T-helper 2 cell treated with Interferon-gamma antibody and Interleukin-4, amounts not matched to agents 100 ng/mL and 5 ng/mL, for 36 hours (primary cell): ENCODE data around the gene FERD3L. TPM values are rescaled to one million over a fixed set of nuclear protein-coding genes. Genes with fewer than 3 reads are reported as not detected.
"Not testable (repeated sequence)": the region's sequence is repeated elsewhere in the genome, so short reads cannot be mapped to it uniquely, and the experiment has no call there.

ENCODE experiments used
- intact Hi-C: fragments of 100-400 bp; cut with micrococcal nuclease; formaldehyde crosslinking; loops from one replicate; pipeline ENCODE4 v1.15.1; 2023
- total RNA-seq: library from RNA; stranded (reverse); gene quantifications from 2 replicates; pipeline ENCODE4 v1.2.3, GENCODE V29; 2022

FERD3L gene, protein sequence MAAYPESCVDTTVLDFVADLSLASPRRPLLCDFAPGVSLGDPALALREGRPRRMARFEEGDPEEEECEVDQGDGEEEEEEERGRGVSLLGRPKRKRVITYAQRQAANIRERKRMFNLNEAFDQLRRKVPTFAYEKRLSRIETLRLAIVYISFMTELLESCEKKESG
- not detected in 2 replicates for total RNA-seq

DNA sequence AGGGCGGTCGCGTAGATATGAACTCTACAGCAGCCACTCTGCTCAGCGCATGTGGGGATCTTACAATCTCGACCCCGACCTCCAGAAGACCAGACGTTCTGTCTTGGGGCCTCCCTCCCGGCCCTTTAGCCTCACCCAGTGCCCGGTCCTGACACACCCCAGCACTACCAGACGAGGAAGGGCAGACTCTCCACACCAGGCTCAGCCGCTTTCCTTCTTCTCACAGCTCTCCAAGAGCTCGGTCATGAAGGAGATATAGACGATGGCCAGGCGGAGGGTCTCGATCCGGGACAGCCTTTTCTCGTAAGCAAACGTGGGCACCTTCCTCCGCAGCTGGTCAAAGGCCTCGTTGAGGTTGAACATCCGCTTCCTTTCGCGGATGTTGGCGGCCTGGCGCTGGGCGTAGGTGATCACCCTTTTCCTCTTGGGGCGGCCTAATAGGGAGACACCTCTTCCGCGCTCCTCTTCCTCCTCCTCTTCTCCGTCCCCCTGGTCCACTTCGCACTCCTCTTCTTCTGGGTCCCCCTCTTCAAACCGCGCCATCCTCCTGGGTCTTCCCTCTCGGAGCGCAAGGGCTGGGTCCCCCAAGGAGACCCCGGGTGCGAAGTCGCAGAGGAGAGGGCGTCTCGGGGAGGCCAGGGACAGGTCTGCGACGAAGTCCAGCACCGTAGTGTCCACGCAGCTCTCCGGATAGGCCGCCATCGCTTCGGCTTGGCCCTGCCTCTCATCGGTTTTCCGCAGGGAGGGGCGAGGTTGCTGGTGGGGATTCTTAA is at the start of gene FERD3L:
TSS of gene FERD3L (minus strand) at position 761 of the 773 bp plus-strand sequence. CDS start at position 702, 59 bp downstream.
- intact Hi-C loops, result loop anchor here (2.0 kb wide), 1 partner anchor 32 kb away; no protein-coding TSS in a partner anchor

DNA sequence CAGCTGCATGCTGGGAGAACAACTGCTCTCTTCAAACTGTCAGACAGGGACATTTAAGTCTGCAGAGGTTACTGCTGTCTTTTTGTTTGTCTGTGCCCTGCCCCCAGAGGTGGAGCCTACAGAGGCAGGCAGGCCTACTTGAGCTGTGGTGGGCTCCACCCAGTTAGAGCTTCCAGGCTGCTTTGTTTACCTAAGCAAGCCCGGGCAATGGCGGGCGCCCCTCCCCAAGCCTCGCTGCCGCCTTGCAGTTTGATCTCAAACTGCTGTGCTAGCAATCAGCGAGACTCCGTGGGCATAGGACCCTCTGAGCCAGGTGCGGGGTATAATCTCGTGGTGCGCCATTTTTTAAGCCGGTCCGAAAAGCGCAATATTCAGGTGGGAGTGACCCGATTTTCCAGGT is 49.2 kb upstream of the FERD3L start:
- intact Hi-C loops, result not testable (repeated sequence)

DNA sequence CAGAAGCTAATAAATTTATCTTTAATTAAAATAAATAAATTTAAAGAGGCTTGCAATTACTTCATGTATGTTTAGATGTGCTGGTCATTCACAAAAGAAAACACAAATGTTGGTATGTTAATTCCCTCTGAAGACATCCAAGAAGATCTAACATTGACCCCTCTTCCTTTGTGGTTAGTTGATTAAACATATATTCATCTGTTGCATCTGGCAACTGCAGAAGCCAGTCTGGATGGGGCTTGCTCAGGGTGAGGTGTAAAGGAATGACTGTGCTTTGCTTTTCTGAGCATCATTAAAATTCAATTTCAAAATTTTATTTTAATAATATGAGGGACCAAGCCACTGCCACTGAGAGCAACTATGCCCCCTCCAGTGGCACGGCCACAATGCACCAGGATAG is 36.4 kb upstream of the FERD3L start:
- intact Hi-C loops, result no loop called here

DNA sequence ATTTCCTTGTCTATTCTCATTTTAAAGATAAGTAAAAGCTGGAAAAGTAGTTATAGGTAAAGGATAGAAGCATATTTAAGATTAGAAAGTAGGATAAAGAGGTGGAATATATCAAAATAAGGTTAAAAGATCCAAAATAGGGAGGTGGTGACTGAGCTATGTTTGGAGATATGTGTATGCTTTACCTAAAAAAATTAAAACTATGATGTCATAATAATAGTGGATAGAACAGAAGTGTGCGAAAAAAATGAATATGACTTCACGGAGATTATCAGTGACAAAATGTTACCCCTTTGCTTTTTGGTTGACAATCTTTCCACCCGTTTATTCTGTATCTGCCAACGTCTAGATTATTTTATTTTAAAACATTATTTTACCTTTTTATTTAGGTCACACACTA is 33.4 kb upstream of the FERD3L start:
- intact Hi-C loops, result no loop called here

DNA sequence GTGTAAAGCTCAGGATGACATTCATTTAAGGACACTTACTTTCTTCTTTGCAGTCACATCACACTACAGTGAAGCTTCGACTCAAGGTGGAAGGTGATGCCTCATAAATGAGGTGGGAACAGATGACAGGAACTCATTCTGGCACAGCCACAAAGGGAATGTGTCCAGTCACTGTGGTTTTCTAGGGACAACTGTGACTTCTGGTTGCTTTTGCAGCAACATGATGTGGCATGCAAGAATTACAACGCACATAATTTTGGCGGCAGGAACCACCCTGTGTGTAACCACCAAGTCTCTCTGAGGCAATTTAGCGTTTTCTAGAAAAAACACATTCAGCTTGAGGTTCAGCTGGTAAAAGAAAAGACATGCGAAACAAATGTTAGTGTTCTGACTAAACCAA is 32.0 kb upstream of the FERD3L start:
- intact Hi-C loops, result no loop called here

DNA sequence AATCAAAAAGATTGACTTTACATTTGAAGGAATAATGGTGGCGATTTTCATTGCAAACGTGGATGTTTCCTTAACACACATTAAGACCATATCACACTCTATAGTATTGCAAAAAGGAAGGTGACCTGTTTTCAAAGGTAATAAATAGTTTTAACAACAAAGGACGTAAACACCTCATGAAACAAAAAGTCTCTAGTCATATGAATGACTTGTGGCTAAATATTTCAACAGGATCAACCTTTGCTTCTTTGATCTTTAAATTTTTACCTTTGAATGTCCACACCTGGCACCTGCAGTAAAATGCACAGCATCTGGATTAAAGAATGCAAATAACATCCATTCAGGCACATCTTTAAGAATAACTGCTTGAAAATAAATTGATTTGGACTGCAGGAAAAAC is 30.0 kb upstream of the FERD3L start:
- intact Hi-C loops, result no loop called here

DNA sequence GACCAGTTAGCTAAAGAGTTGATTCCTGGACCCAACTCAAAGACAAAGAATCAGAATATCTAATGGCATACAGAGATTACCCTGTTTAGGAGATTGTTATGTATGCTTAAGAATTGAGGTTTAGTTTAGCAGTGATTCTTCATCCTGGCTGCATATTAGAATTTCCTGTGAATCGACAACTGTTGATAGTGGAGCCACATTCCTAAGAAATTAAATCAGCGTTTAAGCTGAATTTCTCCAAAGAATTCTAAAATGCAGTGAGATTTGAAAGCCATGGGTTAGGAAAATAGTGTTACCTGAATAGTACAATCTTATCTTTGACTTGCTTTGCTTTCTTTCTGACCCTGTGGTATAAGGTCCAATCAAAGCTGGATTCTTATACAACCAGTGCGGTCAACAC is 16.4 kb upstream of the FERD3L start:
- intact Hi-C loops, result no loop called here

DNA sequence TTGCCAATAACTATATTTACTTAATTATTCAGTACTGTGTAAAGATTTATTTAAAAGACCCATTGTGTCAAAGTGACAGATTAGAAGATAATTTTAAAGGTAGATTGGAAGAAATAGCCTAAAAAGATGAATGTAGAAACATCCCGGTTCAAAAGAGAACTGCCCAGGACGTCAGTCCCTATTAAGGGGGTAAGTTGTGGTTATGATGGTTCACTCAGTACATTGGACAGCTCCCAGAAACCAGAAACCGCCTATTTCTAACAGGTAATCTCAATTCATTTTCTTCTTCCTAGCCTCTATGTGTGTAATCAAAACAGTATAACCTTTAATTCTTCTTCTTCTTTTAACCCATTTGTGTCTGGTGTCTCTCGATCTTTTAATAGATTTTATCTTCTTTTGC is 1.5 kb upstream of the FERD3L start:
- intact Hi-C loops, result no loop called here

DNA sequence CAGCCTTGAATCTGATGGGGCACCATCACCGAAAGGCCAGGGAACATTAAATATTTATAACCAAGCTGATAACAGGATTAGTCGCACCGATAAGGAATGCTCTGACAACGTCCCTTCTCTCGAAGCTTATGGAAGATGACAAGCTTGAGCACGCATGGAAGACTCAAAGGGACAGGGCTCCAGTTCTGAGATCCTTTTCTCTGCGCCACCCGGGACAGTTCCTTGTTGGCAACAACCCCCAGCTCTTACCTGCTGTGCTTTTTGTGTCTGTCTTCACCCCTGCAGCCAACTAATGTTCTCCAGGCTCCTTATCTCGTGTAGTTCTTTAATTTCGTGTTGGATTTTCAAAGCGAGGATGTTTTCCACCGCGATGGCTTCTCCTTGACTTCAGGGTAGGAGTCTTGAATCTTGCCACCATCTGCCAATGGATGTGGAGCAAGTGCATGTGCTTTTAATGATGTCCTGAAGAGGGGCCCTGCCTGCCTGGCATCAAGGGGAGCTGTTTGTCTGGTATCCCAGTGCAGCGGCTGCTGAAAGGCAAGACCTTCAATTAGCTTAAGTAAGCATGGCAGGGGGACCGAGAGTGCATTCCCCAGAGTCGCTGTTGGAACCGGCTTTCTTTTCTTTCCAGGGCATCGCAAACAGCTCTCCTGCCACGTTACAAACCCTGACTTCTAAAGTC is 354 bp upstream of the FERD3L start:
- intact Hi-C loops, result loop anchor here (2.0 kb wide), 1 partner anchor 33 kb away; no protein-coding TSS in a partner anchor

DNA sequence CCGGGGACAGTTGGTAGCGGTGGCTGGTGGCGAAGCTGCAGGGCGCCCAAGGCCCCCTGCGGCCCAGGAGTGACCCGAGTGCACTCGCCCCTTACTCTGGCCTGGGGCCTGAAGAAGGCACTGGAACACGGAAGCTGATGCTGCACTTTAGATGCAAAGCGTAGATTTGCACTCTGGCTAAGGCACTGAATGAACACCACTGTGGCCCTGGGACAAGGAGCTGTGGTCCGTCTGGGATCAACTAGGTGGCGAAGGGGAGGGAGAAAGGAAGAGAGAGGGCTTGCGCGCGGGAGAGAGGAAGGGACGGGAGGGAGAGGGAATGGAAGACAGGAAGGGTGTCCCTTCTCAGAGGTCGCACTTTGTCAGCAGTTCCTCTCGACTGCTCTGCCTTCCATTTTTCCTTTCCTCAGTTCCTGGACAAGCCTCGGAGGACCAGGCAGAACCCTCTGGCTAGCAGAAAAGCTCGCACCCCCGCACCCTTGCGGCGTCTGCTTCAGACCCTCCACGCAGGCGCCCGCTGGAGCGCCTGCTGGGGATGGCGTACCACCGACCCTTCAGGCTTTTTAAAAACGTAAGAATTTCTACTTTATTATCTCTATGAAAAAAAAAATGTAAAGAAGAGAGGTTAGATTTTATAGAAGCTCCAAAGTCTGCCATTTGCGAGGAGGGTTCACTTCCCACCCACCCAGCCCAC is 1.2 kb downstream of the FERD3L start:
- intact Hi-C loops, result loop anchor here (2.0 kb wide), 1 partner anchor 31 kb away; no protein-coding TSS in a partner anchor

DNA sequence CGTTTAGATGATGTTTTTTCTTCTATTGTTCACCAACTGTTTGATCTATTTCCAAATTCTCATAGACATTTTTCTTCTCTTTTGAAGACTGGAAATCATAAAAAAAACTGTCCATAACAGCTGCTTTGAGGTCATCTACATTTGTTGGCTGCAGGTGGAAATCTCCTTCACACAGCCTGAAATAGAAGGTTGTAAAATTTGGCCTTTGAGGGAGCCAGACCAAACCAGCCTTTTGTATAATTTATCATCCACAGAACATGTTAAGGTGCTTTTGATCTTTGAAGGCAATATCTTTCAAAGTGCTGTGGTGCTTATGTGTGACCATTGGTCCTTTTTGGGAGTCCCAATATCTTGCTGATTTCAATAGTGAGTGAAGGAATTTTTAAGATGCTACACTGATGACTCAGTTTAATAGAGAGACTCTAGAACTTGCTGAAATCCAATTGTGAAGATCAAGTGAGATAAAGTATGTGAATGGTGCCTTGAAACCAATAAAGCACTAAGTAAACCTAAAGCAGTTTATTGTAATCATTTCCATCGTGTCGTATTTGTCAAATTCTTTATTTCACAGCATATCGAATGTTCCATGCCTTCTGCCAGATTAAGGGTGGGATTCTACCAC is 5.4 kb downstream of the FERD3L start:
- intact Hi-C loops, result no loop called here

DNA sequence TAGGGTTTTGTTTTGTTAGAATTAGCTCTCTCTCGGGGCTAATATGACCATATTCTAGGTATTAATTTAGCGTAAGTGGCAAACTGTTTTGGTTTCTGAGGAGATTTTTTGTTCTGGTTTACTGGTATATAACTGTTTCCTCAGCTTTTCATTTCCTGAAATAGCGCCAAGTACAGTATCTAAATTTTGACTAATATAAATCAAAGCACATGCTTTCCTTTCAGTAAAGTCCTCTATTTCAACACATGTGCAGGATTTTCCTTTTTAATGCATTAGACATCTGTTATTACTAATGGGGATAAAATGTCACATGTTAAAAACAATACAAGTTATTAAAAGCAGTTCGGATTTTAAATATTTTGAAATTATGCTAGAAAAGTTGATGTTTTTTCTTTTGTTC is 11.3 kb downstream of the FERD3L start:
- intact Hi-C loops, result no loop called here

DNA sequence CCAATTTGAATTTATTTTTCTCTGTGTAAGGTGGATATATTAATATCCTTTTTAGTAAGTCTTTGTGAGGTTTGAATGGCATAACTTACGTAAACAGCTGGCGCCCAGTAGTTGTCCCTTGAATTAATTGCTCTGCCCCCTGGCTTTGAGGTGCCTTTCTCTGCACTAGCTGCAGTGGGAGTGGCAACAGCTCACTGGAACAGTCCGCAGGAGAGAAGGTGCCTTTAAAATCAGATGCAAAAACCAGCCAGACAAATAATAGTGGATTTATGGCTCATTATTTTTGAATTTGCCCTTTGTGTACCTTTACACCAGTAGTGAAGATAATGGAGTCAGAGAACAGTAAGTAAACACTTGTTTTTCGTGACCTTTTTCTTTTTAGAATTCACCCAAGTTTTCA is 11.8 kb downstream of the FERD3L start:
- intact Hi-C loops, result no loop called here

DNA sequence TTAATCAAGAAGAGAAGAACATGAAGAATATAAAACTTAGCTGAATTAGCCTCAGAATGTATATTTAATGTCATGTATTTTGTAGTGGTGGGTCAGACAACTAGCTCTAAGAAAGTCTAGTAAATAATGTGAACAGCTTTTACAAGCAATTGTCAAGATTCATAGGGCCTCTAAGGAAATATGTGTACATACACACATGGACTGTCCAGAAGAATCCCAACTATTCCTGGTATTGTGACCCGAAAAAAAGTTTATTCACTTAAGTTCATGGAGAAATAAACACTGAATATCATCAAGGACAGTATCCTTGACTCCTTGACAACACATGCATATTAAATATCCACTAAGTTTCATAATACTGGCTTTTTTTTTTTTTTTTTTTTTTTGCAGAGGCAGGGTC is 16.4 kb downstream of the FERD3L start:
- intact Hi-C loops, result no loop called here

DNA sequence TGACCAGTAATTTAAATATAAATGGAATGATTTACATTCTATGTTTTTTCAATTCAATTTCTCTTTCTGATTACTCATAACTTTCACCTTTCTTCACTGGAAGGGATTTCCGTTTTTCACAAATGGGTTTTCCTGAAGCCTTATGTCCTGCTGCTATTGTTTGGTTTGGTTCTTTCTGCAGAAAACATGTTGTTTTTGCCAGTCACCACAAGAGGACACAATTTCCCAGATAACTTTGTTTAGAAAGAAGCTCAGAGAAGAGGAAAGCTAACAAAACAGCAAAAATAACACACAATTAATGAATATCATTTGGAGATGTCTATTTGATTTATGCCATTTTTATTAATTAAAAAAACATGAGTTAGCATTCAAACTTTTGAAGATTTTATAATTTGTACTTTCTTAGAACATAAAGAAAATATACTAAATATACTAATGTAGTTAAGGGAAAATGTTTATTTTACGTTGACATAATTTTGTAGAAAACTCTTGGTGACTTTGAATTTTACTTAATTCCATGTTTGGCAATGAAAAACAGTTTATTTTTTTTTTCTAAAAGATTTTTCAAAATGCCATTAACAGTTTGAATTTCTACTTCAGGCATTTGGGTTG is 23.1 kb downstream of the FERD3L start:
- intact Hi-C loops, result loop anchor here (1.0 kb wide), 1 partner anchor 543 kb away; no protein-coding TSS in a partner anchor

DNA sequence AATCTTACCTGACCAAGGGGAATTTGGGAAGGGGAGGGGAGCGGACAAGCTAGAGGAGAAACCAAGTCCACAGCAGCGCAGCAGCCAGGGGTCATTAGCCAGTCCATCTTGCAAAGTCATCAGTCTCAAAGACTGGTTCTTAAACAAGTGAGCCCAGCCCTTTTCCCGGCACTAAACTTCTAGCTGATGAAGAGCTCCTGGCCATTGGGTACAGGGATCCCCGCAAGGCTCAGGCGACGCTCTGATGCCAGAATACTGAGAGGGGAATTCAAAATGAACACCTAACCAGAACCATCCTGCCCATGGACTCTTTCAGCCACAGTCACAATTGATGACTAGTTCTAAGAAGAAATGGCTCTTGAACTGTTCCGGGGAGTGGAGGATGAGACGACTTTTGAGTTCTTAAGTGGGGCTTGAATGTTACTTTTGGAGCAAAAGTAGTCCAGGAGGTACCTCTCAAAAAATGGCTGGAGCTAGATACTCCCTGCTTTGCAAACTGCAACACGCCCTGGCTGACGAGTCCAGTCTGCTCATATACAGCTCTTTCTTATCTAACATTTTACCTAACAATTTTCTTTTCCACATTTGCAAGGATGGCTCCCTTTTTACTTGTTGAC is 25.2 kb downstream of the FERD3L start:
- intact Hi-C loops, result no loop called here

DNA sequence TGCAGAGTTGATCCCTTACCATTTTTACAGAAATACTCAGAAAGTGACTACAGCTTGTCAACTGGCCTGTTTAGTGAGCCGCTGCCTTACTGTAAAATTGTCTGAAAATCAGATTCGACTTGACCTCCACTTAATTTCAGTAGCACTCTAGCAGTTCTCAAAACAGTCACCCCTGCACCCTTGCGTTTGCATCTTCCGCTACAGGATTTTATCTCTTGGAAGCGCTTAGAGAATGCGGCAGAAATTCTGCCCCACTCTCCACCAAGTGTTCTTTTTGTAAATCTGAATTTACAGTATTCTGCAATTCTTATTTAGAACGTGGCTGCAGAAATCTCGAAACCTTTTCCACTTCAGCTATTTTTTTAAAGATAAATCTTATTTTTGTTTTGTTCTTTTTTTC is 25.8 kb downstream of the FERD3L start:
- intact Hi-C loops, result no loop called here

DNA sequence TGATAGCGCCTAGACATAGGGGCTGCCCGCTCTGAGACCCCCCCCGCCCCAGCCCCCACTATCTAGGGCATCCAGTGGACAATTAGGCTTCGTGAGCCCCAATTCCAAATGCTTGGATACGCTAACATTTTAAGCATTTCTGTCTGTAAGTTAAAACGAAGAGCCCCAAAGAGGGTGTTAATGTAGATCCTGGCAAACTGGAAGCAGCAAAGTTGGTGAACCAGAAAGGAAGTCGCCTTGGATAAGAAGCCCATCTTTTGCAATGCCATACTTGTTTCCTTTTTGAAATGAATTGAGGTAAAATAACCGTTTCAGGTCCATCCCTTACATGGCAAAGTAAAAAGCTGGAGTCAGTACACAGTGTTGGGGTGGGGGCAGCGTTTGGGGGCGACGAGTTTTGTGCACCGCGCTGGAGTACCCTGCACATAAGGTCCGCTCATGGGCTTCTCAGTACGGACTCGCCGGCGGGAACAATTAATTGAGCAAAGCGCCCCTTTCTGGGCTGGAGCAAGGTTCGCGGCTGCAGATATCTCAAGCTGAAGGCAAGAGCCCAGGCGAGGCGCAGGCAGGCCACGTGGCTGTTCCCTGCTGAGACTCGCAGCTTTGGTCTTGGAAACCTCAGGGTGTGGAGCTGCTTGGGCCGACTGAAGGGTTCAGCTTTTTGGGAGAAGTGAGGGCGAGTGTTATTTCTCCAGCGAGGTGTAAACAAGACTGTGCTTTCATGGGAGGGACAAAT is 26.4 kb downstream of the FERD3L start:
- intact Hi-C loops, result no loop called here

DNA sequence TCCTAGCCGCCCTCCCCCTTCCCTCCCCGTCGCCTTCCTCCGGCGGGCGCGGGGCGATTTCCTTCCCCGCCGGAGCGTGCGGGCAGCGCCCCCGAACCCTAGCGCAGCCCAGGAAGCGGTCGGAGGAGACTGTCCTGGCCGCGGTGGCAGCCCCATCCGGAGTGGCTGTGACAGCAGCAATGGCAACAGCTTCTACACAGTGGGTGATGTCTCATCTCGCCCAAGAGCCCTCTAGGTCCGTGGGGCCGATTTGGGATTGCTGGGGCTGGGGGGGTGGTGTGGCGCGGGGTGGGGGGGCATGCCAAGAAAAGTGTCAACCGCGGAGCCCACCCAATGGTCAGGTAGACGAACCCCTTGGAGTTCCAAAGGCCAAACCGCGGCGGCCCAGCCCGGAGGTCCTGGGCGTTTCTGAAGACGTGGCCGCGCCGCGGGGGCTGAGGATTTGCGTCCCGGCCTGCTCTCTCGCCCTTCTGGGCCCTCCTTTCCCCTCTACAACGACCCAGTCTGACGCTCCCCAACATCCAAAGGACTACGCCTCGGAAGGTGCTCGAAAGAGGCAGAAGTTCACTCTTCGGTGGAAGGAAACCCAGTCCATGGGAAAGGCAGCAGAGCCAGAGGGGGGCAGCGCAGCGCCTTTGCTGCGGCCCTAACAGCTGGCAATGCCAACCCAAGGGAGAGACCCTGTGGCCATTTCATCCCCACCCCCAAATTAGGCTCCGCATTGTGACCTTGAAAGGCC is 27.2 kb downstream of the FERD3L start:
- intact Hi-C loops, result no loop called here
